Fibroblast of skin of right quadriceps (primary cell): ENCODE measurements around the gene MMP23B.
"Not testable (repeated sequence)": the region's sequence is repeated elsewhere in the genome, so short reads cannot be mapped to it uniquely, and the experiment has no call there.

Experiments
- DNase-seq: peaks from one replicate; pipeline ENCODE4 v3.0.0-alpha.2; 2013

MMP23B gene

DNA sequence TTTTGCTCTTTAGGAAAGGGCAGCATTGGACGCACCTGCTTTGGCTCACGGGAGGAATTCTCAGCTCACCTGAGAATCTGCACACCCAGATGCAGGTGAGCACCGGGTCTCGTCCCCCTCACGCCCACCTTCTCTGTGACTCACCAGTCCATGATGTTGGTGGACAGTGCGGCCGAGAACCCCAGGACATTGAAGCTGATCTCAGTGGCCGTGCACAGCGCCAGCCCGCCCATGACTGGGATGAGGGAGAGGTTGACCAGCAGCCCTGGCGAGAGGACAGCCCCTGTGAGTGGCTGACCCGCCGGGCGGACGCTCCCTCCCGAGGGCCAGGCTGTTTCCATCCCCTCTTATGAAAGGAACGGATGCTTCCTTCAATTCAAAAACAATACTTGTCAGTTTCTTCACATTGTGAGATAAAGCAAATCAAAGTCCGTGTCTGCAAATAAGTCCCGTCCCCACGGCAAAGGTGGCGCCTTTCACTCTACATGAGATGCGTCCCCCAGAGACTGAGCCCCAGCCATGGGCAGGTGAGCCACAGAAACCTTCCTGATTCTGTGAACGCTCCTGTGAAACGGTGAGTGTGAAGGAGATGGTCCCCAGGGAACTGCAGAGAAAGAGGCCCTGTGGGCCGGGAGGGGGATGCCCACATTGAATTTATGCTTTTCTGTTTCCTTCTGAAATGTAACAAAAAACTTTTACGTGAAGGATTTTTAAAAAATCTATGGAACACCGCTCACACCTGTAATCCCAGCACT, 39.6 kb downstream of the MMP23B start:
- no peak for DNase-seq

DNA sequence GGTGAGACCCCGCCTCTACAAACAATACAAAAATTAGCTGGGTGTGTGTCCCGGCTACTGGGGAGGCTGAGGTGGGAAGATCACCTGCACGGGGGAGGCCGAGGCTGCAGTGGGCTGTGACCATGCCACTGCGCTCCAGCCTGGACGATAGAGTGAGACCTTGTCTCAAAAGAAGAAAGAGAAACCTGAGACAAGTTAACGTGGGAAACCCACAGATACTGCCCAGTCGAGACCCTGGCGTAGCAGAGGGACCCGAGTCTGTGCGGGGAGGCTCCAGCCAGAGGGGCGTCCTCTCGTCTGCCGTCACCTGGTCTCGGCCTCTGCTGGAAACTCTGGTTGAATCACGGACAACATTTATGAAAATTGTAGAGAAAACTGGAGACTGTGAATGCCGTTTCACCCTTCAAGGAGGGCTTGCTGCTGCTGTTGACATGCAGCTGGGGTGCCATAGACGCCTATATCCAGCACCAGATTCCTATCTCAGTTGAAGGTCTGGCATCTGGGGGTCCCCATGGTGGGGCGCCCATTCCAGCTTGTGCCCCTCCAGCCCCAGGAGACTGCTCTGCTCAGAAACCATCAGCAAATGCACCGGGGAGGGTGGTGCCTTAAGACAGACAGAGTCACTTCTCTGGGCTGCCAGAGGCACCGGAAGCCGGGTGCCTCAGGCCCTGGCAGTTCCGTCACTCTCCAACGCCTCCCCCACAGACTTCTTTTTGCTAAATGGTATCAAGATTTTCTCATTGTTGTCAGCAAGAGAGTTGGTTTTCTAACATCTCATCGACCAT, 40.4 kb downstream of the MMP23B start:
- no peak for DNase-seq

DNA sequence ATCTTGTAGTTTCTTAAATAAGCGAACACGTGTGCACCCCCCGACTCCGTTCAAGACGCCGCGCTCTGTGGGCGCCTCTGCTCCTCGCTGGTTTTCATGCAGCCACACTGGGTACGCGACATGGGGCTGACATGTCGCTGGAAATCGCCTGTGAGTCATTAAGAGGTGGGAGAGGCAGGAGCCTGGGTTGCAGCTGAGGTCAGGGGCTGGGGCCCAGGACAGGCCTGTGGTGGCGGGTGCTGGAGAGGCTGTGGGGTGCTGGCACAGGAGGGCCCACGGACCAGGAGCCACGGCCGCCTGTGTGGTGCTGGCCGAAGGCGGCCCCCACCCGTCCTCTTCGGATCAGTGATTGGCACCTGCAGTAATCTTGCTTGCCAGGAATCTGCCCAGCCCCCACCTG, 42.8 kb downstream of the MMP23B start:
- DNase-seq: not testable (repeated sequence)

GRCh38 chr1:1675218-1675617, 43.2 kb downstream of the MMP23B start:
- not testable (repeated sequence) for DNase-seq

- DNase-seq: not testable (repeated sequence)
Observed at GRCh38 chr1:1676087-1676486, 44.1 kb downstream of the MMP23B start.

DNA sequence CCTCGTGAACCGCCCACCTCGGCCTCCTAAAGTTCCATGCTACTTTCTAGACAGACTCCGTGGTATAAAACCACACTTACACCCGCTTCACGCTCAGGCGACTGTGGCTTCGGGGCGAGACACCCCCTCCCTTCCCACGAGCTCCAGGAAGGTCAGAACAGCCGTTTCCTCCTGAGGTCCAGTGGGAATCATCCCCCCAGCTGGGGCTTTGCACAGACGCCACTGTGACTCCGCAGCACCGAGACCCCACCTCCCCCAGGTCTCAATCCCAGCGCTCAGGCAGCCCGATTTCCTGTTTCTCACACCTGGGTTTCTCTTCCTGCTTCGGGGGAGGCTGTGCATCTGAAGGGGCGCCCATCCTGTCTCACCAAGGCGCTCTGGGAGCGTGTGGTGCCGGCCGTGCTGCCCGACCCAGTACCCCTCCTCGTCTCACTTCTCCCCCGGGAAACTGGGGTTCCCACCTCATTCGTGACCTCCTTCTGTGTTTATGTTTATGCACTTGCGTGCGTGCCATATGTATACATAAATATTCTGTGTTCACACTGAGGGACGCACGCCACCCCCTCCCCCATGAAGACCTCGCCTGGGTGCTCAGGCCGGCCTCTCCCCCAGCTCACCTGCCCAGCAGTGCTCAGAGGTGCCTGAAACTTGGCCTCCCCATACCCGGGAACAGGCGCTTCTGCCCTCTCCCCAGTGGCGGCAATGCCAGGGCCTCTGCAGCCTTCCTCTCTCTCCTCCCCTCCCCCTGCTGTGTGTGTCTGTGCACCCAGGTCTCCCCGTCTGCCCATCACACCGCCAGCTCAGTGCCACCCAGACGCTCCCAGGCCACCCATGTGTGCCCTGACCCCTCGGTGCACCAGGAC, 46.0 kb downstream of the MMP23B start:
- DNase-seq: no peak

- DNase-seq: no peak
Observed at GRCh38 chr1:1678581-1679380, 46.8 kb downstream of the MMP23B start.

DNA sequence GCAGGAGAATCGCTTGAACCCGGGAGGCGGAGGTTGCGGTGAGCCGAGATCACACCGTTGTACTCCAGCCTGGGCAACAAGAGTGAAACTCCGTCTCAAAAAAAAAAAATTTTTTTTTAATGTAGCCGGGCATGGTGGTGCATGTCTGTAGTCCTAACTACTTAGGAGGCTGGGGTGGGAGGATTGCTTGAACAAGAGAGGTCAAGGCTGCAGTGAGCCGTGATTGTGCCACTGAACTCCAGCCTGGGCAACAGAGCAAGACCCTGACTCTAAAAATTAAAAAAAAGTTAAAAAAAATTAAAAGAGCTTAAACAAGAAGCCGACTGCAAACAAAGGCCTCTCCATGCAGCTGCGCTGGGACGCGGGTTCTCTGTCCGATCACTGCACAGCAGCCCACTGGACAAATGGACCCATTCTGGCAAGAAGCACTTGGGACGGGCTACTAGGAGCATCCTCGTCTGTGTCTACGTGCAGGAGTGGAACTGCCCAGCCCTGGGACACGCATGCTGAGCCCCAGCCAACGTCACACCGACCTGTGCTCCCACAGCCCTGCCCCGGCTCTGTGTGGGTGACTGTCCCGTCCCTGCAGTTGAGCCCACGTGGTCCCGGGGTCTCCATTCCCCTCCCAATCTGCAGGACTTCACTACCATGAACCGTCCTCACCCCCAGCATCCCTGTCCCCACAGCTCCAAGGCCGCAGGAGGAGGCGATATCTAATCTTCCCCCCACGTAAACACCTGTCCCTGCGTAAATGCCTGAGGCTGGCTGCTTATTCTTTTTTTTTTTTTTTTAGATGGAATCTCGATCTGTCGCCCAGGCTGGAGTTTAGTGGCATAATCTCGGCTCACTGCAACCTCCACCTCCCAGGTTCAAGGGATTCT, 48.3 kb downstream of the MMP23B start:
- no peak for DNase-seq

GRCh38 chr1:1680912-1681273, 48.9 kb downstream of the MMP23B start:
- DNase-seq: no peak

DNA sequence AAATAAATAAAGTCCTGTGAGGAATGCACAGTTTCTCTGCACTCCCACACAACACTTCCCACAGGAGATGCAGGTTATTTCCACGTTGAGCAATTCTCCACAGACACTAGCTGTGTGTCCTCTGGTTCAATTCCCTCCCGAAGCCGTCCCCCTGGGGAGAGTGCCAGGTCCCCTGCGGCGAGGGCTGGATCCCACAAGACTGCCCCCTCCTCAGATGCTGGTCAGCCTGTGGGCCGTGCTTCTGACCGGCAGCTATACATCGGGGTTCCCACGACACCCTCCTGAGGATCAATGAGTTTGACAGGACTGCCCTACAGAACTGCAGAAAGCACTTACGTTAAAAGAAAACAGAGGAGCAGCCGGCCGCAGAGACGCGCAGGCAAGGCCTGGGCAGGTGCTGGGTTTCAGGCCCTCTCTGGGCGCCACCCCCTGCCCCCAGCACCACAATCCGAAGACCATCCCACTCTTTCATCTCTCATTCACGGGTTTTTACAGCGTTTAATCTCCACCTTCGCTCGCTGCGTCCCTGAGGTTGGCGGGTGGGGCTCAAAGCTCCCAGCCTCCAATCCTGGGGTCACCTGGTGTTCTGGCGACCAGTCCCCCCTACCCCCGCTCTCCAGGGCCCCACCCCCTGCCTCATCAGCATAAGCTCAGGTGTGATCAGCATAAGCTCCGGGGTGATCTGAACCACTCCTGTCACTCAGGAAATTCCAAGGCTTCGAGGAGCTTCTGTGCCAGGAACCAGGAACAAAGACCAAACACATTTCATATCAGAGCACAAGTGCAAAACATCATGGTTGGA, 51.3 kb downstream of the MMP23B start:
- DNase-seq: no peak
